ENCODE data around the gene LYPLAL1.

LYPLAL1 gene

DNA sequence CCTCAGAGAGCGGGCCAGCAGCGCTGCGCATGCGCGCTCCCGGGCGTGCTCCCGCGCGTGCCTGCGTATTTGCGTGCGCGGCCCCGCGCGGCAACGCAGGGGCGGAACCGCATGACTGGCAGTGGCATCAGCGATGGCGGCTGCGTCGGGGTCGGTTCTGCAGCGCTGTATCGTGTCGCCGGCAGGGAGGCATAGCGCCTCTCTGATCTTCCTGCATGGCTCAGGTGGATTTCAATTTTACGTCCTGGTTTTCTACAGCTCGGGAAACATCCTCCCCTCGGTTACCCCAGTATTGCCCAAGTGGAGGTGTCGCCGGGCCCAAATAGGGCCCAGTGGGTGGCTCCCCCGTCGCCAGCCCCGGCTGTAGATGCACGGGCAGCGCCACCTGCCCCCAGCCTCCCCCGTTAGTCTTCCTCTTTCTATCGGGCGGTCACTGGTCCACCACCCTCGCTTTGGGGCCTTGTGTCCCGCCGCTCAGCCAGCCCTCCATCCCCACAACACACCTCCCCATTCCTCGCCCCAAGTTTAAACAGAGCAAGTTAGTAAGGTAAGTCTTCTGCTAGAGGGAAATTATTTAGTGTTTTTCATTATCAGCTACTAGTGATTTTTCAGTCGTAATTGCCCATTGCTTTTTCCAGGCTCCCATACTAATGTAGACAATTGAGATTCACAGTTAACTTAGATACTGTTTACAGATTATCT, at the start of gene LYPLAL1:
LYPLAL1 (plus strand) TSS at position 121 of the 702 bp plus-strand sequence; CDS start at position 134, 13 bp downstream.
- peak; percentile 86 for DNase-seq (ENCODE audit: low spot score)

DNA sequence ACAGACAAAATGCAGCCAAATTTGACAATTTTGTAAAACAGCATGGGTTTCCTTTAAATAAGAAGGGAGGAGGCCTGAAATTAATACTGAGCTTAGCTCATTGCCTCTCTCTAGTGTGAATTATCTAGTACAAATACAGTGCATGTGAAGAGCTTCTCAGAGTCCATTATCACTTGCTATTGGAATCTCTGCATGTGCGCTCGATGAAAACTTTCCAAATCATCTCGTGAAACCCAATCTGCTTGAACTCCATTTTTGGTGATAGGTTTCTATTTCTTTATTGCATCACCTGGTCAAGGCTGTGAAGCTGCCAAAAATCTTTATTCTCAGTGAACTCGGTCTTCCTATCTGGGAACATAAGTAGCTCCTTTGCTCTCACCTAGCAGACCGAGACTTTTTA, 49.5 kb upstream of the LYPLAL1 start:
- no peak for DNase-seq (ENCODE audit: low spot score)

DNA sequence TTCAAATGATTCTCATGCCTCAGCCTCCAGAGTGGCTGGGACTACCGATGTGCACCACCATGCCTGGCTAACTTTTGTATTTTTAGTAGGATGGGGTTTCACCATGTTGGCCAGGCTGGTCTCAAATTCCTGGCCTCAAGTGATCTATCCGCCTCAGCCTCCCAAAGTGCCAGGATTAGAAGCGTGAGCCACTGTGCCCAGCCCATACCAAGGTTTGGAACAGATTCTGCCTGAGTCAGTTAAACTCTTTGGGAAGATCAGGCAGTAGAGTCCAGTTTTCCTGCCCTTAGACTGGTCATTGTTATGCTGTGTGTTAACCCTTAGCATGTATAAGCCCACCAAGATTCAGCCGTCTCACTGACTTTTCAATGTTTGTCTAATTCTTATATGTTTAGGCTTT, 48.3 kb upstream of the LYPLAL1 start:
- no peak for DNase-seq (ENCODE audit: low spot score)

DNA sequence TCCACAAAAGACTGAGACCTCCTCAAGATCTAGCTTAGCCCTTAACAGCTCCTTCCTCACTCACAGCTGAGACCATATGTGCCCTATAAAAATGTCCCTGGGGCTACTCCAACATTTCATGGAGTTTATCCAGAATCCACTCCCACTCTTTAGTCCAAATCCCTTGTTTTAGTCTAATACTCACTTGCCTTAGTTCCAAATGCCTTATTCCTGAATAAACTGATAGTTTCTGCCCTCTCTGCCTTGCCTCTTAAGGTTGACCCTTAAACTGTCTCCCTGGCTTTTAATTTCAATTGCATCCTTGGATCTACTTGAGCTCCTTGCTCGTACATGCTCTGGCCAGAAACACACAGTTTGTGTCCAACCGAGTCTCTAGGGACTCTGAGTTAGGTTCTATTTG, 47.3 kb upstream of the LYPLAL1 start:
- DNase-seq (ENCODE audit: low spot score), result no peak

DNA sequence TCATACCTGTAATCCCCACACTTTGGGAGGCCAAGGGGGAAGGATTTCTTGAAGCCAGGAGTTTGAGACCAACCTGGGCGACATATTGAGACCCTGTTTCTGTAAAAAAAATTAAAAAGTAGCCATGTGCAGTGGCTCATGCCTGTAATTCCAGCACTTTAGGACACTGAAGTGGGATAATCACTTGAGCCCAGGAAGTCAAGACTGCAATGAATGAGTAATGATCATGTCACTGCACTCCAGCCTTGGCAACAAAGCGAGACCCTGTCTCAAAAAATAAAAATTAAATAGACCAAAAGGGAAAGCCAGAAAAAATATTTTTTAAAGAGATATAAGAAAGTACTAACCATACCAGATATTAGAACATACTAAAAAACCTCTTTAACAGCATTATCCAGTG, 44.7 kb upstream of the LYPLAL1 start:
- no peak for DNase-seq (ENCODE audit: low spot score)

DNA sequence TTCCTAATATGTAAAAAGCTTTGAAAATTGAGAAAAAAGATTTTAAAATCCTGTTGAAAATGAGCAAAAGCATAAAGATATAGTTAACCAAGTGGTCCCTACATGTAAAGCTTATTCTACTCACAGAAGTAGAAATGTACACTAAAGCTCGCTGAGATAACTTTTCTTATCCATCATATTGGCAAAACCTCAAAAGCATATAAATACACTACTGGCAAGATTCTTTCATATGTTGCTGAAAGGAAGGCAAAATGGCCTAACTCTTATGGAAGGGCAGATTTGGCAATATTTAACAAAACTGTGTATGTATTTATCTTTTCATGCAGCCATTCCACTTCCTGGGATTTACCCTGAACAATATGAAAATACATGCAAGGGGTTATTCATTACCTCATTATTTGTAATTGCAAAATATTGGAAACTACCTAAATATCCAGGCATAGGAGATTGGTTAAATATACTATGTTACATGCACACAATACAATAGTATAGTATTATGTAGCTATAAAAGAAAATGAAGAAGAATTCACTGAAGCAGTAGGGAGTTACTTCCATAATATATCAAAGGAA, 43.2 kb upstream of the LYPLAL1 start:
- no peak for DNase-seq (ENCODE audit: low spot score)

DNA sequence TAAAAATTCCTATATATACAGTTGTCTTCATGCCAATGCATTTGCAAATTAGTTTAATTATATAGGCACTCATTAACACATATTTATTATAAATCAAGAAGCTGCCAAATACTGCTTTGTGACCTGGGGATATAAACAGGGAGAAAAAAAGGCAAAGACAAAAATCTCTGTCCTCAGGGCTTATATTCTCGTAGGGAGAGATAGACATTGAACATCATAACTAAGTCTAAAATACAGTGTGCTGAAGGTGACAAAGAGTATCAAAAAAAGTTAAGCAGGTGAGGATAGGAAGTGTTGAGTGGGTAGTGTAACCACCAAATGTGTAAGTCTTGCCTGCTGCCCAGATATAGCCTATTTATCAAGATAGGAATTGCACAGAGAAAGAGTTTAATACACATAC, 40.7 kb upstream of the LYPLAL1 start:
- DNase-seq (ENCODE audit: low spot score), result no peak

DNA sequence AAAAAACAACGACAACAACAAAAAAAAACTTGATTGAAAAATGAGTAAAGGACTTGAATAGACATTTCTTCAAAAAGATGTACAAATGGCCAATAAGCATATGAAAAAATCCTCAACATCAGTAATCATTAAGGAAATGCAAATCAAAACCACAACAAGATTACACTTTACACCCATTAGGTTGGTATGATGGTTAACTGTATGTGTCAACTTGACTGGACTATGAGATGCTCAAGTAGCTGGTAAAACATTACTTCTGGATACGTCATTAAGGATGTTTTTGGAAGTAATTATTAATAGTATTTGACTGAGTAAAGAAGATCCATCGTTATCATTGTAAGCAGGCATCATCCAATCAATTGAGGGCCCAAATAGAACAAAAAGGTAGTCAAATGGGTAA, 34.9 kb upstream of the LYPLAL1 start:
- no peak for DNase-seq (ENCODE audit: low spot score)

DNA sequence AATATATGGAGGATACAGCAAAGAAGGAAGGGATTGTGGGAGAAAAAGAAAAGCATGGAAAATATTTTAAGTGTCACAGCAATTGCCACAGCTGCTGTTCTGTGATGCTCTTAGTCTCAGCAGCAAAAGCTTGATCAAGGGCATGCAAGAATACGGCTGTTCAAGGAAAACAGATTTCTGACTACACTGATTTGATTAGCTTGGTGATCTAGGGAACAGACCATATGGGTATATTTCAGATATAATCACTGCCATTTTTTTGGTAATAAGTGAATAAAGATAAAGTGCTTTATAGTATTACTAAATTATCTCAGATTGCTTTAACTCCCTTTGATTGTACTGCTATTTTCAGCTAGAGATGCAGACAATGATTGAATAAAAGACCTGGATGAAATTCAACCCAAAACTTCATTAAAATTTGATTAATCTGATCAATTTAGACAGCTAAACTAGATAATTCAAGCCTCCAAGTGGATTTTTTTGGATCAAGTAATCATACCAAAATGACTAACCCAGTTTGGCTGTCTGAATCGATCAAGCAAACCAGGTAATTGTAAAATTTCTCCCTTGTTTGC, 33.3 kb upstream of the LYPLAL1 start:
- no peak for DNase-seq (ENCODE audit: low spot score)

DNA sequence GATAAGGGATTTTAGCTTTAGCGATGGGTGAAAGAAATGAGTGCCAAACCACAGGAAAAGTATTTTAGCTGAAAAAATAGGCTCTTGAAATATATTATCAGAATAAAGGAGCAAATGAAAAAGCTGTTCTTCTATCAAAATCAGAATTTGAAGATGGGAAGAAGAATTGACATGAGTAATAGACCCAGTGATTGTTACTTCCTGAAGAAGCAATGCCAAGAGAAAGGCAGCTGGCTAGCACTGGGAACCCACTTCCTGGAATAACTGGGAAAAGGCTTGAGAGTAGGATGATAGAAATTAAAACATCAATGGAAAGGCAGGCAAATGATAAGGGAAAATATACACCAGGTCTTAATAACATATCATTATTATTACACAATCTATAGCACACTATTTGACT, 29.9 kb upstream of the LYPLAL1 start:
- DNase-seq (ENCODE audit: low spot score), result no peak

DNA sequence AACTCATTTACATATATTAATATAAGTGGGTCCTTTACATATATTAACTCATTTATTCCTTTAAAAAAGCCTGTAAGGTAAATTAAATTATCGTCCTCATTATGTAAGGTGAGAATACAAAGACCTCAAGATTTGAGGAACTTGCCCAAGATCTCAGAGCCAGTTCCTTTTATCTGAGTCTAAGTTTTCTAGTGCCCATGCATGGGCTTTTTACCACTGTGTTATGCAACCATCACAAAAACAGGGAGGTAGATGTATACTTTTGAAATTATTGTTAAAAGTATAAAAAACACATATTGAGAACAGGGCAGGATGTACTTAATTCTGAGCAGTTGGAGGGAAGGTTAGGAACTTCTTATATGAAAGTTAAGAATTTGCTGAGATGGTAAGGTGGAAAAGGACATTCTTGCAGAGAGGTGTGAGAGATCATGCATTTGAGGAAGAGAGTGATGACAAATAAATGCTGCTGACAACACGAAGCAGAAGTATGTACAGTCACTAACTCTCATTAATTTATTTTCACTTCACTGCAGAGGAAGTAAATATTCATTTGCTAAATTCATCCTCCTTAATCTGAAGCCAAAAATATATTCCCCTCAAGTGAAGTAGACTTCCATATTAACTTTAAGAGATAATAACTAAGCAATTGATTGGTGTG, 28.9 kb upstream of the LYPLAL1 start:
- DNase-seq (ENCODE audit: low spot score), result no peak

DNA sequence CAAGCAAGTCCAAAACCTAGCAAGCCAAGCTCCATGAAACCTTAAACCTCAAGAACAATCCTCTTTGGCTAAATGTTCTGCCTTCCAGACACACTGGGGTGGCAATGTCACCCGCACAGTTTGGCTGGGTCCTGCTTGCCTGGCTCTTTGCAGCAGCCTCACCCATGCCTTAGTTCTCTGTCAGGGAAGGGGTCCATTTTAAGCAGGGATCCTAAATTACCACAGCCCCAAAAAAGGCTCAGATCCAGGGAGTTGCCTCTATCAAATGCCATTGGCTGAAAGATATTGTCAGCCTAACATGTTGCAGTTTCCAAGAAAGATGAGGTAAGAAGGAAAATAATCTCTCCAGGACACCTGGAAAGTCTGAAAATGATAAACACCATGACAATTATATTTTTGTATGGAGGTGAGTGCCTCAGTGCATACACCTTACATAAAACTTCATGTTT, 26.1 kb upstream of the LYPLAL1 start:
- no peak for DNase-seq (ENCODE audit: low spot score)

DNA sequence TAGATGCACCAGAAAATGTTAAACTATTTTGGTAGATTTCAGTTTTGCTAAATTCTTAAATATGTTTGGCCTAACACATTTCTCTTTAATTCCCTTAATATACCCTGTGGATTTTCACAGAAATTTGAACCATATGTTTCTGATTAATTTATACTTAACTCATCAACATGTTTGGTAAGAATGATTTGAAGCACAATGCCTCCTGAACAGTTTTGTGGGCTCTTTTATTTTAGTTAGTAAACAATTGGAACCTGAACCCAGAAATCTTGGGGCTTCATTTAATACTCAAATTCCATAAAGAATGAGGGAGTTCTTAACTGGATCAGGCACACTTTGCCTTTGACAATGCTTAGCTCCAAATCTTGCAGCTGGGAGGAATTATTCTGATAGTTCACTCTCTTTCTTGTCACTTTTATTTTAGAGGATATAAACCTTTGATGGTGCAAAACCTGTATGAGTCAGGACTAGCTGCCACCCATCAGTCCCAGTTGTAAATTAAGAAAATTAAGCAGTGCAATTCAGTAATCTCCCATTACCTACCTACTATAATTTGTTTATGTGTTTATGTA, 24.6 kb upstream of the LYPLAL1 start:
- DNase-seq (ENCODE audit: low spot score), result no peak

DNA sequence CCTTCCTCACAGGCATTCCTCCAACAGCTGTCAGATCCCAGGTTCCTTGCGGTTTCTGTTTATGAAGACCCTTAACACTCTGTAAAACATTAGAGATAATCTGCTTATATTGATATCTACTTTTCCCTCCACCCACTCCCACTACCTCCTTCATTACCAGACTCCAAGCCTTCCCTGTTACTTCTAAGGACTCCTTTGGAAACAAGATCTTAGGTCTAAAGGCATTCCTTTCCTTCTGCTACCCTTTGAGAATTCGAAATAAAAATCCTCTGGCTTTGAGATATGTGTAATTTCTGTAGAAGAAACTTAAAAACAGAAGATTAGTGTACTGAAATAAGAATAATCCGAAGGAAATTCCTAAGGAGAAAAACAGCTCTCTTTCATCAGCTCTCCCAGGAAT, 23.7 kb upstream of the LYPLAL1 start:
- DNase-seq (ENCODE audit: low spot score), result no peak

DNA sequence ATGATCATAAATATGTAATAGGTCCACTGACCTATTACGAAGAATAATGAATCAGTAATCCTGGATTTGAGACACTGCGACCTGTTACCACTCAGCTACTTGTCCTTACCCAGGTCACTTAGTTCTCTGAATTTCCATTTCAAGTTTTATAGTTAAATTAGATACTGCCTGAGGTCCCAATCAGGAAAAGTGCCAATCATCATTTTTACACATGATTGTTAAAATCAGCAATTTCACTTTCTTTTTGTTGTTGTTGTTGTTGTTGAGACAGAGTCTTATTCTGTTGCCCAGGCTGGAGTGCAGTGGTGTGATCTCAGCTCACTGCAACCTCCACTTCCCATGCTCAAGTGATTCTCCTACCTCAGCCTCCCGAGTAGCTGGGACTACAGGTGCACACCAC, 22.8 kb upstream of the LYPLAL1 start:
- DNase-seq (ENCODE audit: low spot score), result no peak

DNA sequence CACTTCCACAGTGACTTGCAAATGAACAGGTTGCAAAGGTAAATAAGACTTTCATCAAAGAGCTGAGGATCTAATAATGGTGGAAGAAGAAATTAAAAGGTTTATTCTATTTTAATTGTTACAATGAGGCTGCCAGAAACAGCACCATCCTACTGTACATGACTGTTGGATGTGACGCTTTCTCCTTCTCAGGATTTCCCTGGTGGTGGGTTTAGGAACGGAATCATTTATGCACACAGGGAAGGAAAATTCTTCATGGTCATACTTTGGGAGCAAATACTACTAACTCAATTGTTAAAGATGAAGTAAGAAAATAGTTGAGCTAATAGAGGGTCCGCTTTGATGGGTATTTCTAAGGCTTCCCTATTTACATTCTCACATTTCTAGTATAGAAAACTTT, 22.2 kb upstream of the LYPLAL1 start:
- no peak for DNase-seq (ENCODE audit: low spot score)

DNA sequence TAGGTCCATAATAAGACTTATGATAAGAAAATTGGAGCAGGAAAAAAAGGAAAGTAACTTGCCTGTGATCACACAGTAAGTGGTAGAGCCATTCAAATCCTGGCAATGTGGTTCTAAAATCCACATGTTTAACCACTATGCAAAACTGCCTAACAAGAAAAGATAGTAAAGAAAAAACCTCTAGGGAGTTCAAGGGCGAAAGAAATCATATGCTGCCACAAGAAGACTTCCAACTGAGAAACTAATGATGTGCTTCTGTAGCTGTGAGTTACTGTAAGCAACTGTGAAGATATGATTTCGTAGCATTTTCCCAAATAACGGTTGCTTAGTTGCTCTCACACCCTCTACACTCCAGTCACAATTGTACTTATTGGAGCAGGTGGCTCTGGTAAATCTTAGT, 20.9 kb upstream of the LYPLAL1 start:
- no peak for DNase-seq (ENCODE audit: low spot score)

DNA sequence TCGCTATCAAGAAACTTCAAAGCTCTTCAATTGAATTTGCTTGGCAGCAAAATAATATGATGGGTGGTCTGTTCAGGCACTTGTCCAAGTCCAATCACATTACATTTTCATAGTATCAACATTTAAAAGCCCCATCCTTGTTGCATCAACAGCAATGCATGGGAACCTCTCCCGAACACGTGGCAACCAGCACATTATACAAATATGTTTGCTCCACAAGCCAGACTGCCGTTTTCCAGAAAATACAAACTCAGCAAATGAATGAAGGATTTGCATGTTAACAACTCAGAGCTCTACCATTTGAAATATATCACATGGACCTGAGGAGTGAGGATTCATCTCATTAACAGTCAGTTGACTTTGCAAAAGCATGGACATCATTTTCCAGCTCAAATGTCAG, 20.0 kb upstream of the LYPLAL1 start:
- DNase-seq (ENCODE audit: low spot score), result no peak

DNA sequence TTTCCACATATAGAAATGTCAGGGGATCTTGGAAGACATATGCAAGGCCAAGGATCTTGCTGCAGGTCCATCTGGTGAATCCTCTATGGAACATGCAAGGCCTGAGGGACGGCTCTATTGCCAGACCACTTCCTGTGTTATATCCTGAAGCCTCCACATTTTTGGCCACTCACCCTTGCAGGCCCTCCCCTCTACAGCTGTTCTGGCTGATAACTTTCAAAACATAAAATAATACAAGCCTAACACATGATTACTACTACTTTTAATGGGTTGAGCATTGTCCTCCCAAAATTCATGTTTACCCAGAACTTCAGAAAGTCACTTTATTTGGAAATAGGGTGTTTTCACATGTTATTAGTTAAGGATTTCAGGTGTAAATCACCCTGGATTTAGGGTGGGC, 18.5 kb upstream of the LYPLAL1 start:
- no peak for DNase-seq (ENCODE audit: low spot score)

DNA sequence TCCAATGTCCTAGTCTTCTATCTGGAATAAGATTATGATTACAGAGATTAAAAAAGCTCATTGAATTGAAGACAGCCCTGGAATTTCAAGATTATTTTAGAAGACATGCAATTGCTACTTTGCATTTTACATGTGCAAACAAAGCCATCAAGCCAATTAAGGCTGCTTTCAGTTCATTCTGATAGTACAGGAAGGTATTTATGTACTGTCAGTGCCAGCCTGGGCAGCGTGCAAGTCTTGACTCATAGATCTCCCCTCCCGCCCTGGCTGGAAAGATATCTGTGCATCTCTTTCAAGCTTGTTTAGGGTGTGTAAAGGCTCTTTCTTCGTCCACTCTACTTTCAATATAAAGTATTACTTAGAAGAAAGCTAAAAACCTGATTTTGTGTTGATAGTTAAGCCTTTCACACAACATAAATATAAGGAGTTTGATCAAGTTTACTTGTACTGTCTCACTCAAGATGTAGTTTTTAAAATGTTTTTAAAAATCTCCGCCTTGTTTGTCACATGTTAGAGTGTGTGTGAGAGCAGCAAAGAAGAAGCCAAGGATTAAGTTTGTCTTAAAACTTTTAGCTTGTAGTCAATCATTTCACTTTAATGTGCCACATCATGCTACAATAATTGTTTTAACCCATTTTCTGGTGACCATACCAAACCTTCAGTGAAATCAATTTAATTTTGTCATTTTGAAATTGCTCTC, 13.6 kb upstream of the LYPLAL1 start:
- DNase-seq (ENCODE audit: low spot score), result no peak

DNA sequence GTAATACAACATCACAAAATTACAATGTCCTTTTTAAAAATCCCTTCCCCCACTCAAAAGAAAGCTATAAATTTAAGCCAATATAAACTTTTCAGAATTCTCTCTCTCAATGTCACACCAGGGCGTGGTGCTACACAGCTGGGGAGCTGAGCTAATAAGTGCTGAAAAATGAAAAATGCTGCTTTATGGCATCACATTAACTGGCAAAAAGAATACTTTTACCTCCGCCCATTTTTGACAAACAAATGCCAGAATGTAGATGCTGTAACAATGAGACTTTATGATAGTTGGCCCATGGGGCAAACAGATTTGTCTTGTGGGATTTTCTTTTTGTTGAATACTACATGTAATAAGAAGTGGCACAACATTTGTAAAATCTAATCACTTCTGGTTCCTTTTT, 12.7 kb upstream of the LYPLAL1 start:
- no peak for DNase-seq (ENCODE audit: low spot score)

DNA sequence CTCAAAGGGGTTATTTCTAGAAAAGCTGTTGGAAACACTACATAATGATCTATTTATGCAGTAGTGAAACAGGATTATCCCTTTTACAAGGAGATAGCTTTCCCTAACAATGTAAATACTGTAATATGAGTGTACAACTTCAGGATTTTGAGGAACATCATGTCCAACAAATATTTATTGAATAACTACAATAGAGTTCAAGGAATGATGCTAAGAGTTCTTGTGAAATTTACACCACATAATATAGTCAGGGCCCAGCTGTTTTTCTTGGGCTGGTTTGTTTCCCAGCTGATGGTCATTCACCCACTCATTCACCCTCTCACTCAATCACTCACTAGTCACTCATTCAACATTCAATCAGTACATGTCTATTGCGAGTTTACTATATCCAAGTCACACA, 12.3 kb upstream of the LYPLAL1 start:
- DNase-seq (ENCODE audit: low spot score), result no peak

Data from CD4-positive, alpha-beta T cell treated with Interleukin-6 at 100 ng/mL for 8 hours (primary cell).